Activated effector memory CD4-positive, alpha-beta T cell treated with anti-CD3 and anti-CD28 coated beads, Interleukin-2, amount 50 U/mL, for 16 hours (primary cell): Measurements from ENCODE around the gene GRK3.

Source experiments
- DNase-seq: peaks from one replicate; pipeline ENCODE4 v3.0.0-alpha.2; 2020

The GRK3 gene

DNA sequence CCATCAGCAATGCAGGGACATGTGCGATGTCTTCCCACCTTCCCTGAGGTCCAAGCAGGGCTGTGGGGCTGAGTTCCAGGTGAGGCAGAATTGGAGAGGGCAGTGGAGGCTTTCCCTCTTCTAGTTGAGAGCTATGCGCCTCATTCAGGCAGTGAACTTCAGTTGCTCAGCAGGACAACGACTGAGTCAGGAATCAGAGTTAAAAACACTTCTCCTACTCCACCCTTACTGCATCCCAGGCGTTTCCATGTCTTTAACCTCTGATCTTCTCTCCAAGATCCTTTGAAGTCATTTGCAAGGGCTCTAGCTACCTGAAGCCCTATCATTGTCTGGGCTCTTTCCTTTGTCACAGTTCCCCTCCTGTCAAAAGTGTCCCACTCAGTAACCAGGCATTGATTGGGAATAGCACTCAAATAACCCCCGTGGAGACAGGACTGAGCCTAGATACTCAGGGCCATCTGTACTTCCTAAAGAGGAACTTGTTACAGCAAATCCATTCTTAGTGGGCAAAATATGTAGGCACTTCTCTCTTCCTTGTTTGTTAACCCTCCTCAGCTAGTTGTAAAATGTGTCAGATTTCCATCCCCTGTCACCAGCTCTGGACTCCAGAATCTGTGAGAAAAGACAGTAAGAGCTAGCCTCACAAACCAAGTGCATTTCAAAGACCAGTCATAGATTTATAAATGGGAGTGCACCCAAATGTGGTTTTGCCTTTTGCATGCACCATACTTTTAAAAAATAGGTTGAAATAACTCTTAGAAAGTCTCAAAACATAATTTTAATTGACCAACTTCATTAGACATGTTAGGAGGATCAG is 105.0 kb downstream of the GRK3 start:
- no peak for DNase-seq

DNA sequence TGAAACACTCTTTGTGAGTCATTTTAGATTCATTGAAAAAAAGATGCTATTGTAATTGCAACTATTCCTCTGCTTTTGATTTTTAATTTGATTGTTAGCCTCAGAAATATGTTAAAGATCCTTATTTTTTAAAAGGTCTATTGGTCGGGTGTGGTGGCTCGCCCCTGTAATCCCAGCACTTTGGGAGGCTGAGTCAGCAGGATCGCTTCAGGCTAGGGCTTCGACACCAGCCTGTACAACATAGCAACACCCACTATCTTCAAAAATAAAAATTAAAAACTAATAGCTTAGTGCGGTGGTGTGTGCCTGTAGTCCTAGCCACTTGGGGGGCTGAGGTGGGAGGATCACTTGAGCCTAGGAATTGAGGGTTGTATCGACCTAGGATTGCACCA is 105.6 kb downstream of the GRK3 start:
- DNase-seq, result no peak

DNA sequence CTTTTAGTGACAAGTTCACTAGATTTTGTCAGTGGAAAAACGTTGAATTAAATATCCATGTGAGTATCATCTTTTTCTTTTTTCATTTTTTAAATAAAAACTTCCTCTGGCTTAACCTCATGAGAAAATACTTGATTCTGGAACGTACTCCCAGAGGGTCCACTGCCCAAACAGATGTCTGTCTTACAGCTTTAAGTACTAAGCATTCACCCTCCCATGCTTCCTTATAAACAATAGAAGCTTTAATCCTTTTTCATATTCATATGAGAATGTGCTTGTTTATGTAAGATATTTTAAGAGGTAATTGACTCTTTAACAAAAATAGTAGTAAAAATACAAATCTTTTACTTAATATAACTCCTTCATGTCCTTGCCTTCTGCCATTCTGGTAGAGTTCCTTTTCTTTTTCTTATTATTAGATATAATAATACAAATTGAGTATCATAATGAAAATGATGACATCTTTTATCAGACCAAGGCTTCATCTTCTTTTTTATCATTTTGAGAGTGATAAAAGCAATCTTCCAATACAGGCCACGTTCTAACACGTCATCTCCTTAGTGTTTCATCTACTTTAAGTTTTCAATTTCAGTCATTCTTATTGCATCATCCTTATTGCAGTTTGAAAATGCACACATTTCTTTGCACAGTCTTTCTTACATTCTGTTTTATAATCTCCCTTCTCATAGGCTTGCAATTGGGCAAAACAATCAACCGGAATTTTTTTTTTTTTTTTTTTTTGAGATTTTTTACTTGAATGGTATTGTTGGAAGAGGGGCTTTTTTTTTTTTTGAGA is 108.0 kb downstream of the GRK3 start:
- DNase-seq, result no peak

DNA sequence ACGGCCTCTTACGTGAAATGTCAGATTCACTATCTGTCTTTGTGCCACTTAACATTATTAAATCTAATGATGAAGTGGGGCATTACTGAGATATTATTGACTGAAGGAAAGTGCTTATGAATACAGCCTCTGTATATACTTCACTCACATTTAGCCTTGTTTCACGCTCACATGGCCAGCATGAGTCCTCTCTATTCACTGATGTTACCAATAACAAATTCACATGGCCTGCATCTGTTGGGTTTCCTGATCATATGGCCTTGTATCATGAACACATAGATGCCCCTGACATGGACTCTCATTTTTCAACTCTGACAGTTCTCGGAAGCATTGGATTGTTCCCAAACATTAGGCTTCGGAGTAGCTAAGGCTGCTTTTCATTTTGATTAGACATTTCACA is 109.2 kb downstream of the GRK3 start:
- no peak for DNase-seq

DNA sequence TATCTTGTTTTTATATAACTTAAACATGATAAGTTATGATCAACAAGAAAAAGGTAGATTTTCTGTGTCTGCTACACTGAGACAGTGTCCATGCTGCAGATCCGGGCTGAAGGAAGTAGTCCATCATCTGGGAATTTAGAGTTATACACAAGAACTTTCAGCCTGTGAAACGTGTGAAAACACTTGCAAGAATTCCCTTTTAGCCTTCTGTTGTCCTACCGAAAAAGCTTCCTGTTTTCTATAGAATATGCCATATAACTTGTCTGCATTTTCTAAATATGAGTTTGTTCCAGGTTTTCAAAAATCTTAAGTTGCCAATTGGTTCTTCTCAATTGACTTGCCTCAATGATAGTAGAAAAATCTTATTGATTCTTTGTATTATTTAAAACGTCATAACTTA is 113.2 kb downstream of the GRK3 start:
- no peak for DNase-seq

DNA sequence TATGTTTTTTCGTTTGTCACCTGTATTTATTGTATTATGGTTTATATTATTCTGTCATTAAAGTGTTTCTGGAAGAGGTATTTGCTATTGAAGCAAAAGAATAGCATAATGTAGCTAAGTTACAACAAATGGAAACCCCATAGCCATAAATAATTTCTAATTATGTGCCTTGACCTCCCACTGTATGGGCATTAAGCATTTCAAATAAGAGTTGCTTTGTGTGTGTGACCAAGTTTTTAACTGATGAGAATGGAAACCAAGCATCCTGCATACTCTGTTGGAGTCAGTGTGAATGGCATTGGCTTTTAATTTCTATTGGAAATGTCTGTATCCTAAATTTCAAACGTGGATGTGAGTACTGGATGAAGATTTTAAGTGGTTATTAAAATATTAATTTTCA is 115.6 kb downstream of the GRK3 start:
- DNase-seq, result no peak

DNA sequence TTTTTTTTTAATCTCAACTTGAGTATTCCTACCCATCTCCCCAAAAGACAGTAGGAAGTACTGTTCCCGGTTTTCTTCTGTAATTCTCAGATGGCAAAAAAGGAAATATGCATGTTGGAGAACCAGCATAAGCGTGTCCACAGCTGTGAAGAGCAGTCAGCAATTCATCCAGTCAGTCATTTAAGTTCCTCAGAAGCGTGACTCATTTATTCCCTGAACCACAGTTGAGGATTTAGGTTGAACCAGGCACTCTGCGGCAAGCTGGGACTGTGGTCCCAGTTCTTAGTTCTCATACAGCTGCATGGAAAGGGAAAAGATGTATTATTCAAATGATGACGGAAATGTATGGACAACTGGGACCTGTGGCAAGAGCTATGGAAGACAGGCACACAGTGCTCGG is 116.5 kb downstream of the GRK3 start:
- no peak for DNase-seq

DNA sequence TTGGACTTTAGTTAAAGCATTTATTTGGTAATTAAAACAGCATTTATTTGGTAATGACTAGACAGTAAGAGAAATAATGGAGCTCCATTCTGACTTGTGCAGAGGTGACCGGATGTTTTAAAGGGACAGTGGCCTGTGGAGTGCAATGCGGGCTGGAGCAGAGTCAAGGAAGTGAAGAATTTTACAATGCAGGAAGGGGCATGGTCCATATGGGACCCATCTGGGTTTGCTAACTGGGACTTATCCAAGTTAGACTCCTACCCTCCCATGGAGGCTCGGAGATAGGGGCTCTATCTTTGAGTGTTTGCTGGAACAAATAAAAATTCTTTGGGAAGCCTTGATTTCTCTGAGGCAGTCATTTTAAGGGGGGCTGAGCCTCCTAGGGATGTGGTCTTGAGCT is 117.6 kb downstream of the GRK3 start:
- no peak for DNase-seq

DNA sequence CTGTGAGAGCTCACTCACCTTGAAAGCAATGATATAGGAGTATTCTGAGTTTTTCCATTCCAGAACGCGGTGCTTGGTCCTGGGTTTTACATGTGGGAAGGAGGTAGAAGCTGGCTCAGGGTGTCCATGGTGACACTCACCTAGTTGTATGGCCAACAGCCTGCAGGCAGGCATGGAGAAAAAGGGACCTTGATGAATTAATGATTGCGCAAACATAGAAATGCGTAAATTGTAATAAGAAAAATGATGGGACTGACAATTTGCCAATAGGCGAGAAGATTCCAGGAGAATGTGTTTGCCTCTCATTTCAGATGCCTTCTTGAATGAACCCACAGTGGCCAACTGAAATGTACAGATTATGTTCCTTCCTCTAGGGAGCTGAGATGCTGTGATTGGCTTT is 124.2 kb downstream of the GRK3 start:
- DNase-seq, result no peak

DNA sequence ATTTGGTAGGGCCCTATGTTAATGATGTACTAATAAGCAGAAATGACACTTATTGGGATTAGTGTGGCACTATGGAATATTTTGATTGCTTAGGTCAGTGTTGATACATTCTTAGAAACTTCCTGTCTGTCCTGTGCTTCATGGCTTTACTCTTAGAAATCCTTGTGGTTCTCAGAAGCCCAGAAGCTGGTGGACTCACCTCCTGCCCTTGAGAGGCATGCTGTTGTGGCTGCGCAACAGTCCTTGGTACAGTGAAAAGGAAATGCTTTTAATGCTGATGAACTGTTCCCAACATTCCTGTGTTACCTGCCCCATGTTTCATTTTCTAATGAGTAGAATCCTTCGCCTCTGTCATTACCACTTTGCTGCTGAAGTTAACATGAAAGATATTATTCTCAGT is 125.2 kb downstream of the GRK3 start:
- DNase-seq, result no peak

DNA sequence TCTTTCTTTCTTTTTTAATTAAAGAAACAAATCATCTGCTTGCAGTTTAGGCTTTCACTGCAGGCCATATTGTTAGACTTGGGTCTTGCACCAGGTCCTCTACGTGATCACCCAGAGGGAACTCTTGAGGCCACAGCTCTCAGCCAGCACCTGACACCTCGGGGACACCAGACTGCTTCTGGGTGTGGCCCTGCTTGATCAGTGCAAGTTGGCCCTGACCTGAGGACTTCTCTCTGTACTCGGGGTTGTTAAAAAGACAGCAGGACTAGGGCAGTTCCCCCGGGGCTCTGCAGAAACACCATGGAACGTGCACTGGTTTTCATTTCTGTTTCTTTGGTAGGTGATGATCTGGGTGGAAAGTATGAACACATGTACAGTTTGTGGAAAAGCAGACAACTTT is 126.3 kb downstream of the GRK3 start:
- no peak for DNase-seq

DNA sequence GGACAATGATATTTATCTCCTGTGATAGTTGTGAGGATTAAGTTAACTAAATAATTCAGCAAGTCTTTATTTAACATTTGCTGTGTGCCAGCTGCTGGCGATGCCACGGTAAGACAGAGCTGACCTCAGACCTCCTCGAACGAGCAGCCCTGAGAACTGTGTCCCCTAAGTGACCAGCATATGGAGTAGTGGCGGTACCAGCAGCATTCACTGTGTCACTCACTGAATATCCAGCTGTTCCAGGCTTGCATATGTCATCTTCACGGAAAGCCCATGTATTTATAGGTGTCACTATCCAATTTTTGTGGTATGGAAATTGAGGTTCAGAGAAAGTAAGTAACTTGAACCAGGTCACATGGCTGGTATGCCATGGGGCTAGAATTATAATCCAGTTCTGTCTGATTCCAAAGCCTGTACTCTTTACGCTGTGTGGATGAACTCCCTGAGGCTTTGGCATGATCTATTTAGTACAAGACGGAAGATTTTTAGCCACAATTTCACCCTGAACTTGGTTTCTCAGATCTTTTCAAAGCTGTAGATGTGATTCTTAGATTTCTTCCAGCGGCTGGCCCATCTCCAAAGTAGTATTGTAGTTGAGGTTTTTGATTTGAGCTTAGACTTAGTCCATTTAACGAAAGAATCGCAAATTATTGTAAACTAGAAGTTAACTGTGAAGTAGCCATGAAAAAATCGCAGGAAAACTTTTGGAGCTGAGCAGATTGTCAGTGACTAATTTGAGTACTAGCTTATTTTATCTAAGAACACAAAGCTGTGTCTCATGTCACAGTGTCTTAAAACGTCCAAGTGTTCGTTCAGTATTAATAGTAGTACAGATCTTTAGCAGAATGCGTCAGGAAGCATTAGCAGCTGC is 128.2 kb downstream of the GRK3 start:
- DNase-seq, result no peak

DNA sequence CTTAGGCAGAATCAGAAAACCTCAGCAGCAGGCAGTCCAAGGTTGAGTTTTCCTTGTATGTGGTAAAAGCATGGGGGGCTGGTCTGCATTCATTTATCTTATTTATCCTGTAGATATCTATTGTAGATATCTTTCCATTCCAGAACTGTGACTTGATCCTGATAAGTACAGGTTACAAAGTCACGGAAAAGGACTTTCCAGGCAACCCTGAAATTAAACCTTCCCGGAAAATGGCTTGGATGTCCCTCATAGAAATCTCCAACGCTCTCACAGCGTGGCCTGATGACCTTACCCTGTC is 128.7 kb downstream of the GRK3 start:
- no peak for DNase-seq

DNA sequence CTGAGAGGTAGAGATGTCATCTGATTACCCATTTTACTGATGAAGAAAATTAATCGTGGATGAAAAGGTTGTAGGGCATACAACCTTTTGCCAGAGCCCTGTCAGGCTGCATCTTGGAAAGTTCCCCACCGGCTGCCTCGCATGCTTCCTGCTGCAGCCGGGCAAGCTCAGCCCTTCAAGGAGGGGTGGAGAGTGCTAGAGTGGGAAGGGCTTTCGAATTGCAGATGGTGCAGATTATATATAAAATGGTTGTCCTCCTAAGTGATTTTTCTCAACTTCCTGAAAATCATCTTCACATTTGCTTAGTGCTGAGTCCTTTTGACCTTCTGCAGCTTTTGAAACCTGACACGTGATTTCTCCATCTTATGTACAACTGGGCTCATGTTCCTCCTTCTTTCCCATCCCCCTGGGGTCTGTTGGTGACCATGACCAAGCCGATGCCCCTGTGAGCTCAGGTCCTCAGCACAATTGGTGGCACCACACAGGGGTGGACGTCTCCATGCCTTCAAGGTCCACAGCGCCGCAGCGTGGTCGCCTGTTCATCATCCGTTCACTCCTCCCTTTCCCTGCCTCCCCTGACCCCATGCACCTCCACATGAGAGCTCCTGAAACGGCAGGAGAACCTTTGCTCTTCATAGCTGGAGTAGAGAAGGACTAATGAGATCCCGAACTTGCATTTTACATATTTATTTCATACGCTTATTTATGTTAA is 129.9 kb downstream of the GRK3 start:
- no peak for DNase-seq

DNA sequence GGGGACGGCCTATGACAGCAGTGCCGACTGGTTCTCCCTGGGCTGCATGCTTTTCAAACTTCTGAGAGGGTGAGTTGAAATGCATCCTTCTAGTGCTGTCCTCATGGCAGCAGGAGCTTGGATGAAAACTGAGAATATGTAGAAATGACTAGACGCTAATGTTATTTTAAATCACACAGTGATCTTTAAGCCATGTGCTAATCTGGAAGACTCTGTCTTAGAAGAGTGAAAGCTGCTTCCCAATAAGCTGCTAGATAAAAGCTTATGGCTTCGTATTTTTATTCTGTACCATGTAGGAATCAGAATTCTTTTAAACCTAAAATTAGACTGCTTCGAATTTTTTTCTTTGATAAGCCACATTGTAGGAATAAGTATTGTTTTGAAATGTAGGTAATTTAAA is 130.7 kb downstream of the GRK3 start:
- no peak for DNase-seq

DNA sequence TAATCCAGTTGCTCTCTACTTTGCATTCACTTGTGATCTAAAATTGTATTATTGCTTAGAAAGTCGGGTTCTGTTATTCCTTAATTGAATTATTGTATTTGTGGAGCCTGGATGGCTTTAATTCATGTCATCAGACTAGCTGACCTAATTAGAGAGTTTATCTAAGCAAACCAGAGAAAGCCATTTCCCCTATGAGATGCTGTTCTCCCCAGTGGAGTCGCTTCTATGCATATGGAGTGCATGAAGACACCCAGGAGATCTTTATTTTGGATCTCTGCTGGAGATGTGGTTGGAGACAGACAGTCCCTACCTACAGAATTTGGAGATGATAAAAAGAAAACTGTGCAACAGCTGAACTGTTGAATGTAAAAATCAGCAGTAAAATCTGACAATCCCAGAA is 132.3 kb downstream of the GRK3 start:
- no peak for DNase-seq

DNA sequence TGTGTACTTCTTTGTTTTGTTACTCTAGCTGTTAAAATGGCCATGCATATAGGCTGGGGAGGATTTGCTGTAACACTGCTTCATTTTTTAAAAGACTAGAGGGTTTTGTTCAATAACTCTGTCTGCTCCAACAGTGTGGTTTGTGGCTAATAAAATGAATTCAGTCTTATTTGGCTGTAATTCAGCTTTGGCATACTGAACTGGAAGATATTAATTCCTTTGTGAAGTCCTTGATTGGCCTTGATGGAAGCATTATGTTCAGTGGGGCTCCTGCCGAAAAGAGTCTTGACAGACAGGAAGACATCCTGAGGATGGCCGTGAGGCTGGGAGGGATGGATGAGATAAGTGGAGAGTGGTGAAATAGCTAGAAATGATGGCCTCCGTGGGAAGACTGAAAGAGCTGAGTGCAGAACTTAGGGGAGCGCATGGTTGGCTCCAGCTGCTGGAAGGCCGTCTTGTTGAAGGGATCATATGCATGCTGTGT is 132.7 kb downstream of the GRK3 start:
- no peak for DNase-seq

DNA sequence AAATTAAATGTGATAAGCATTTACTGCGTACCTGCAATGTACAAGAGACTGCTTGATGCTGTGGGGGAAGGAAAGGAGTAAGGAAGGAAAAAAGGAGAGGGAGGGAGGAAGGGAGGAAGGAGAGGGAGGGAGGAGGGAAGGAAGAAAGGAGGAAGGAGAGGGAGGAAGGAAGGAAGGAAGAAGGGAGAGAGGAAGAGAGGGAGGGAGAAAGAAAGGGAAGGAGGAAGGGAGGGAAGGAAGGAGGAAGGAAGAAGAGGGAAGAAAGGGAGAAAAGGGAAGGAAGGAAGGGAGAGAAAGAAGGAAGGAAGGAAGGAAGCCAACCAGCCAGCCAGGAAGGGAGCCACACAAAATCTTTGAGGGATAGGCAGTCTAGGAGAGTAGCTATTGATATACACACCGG is 133.5 kb downstream of the GRK3 start:
- no peak for DNase-seq

DNA sequence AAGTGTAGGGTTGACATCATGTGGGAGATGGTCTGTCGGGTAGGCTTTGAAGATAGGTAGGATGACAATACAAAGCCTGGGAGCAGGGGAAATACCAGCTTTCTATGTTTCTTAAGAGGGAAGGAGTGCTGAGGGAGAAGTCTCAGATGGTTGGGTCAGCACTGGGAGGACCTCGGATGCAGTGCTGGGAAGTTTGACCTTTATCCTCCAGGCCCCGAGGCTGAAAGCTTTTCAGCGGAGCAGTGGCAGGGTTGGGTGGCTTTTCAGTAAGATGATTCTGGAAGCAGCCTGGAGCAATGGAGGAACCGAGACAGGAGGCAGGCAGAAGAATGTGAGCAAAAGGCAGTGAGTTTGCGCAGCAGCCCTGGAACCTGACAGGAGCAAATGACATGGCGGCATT is 134.0 kb downstream of the GRK3 start:
- DNase-seq, result no peak

DNA sequence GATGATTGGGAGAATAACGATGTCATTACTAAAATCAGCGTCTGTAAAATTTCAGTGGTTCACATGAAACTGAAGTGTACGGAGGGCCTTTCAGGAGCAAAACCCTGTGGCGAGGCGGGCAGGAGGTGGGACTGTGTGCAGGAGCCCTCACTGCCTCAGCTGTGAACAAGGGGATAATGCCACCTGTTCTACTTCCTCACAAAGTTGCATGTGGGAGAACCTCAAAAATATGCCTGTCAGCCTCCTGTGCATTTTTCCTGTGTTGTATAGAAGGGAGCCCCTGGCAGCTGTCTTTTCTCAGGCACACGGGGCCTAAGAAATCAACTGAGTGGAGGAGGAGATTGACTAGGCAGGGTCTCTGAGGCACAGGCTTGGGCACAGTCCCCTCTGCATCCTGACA is 134.5 kb downstream of the GRK3 start:
- no peak for DNase-seq

DNA sequence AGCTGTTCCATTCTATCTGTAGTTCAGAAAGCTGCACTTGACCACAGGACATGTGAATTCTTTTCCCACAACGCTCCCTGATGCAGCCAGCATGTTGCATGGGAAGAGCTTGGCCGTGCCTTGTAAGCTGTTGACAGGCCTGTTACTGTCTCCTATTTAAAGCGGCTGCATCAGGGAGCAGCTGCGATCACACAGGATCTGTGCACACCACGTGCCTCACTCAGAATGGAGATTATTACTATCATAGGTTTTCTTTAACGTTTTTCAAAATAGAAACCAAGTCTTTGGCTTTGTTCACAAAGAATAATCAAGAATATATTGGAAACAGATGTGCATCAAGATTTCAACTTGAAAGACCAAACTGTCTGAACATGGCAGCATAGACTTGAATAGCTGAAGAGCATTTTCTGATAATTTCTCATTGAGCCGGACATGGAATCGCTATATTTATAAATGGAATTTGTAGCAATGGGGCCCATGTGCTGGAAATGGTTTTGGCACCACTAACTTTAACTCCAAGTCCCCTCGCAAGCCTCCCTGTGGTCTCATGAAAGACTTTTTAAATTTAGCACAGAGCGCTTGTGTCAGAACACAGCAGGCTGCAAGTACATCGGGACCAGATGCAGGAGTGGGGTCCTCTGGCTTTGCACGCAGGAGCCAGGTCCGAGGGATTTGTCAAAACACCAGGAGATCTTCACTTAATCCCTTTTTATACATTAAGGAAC is 136.7 kb downstream of the GRK3 start:
- DNase-seq, result no peak

DNA sequence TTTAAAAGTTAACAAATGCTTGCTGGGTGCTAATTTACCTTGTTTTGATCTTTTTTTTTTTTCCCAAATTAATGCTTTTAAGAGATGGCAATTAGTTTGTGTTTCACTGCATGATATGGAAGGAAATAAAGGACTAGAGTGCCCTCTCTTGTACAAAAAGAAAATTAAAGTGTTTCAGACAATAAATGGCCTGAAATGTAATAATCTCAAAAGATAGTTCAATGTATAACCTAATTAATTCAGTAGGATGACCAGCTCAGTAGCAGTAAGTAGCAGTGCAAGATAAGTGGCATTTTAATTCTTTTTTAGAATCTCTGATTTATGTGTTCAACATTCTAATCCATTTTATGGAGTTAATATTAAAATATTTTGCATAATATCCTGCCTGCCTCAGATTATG is 137.6 kb downstream of the GRK3 start:
- no peak for DNase-seq
